GM12801 (cell line): ENCODE data around the gene OTOF.

Source experiments
- CTCF ChIP-seq: IDR thresholded peaks from one replicate; pipeline ENCODE4 v1.5.1; 2011; ENCODE audit warnings: control low read depth; ENCODE audit not compliant: insufficient read length; ENCODE audit errors: extremely low read depth

OTOF gene

GRCh38 chr2:26513261-26513660, 35.3 kb upstream of the OTOF start:
- TF ChIP-seq CTCF = no peak

- TF ChIP-seq CTCF = no peak
Observed at GRCh38 chr2:26511466-26511865, 33.5 kb upstream of the OTOF start.

GRCh38 chr2:26510344-26510973, 32.5 kb upstream of the OTOF start:
- no peak for TF ChIP-seq CTCF

- no peak for TF ChIP-seq CTCF
Observed at GRCh38 chr2:26509141-26509540, 31.2 kb upstream of the OTOF start.

GRCh38 chr2:26507932-26508331, 30.0 kb upstream of the OTOF start:
- no peak for TF ChIP-seq CTCF

- no peak for TF ChIP-seq CTCF
Observed at GRCh38 chr2:26507088-26507487, 29.2 kb upstream of the OTOF start.

- TF ChIP-seq CTCF = no peak
Observed at GRCh38 chr2:26506279-26506678, 28.4 kb upstream of the OTOF start.
